Activated gamma-delta T cell treated with anti-CD3 and anti-CD28 coated beads, Interleukin-2, amount 50 U/mL, for 16 hours (primary cell): ENCODE measurements around the gene ZNF236.

Experiments
- DNase-seq: peaks from one replicate; pipeline ENCODE4 v3.0.0-alpha.2; 2020; ENCODE audit warnings: low read depth

The ZNF236 gene

GRCh38 chr18:76973520-76974266 is 151.3 kb downstream of the ZNF236 start:
- DNase-seq = no peak

DNA sequence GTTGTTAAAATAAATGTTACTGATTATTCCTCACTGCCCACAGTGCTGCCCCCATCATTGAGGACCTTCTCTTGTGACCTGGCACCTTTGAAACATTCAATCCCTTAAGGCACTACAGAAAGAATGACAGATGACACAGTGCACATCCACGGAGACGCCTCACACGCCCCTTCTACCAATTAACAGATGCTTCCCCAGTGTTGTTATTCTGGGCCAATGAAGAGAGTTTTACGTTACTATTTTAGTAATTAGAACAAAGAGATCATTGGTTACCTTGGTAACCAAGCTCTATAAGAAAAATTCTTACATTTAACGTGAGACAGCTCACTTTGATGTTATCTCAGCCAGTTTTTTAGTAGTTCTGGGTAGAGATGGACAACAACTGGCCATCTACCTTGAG is 152.0 kb downstream of the ZNF236 start:
- no peak for DNase-seq

DNA sequence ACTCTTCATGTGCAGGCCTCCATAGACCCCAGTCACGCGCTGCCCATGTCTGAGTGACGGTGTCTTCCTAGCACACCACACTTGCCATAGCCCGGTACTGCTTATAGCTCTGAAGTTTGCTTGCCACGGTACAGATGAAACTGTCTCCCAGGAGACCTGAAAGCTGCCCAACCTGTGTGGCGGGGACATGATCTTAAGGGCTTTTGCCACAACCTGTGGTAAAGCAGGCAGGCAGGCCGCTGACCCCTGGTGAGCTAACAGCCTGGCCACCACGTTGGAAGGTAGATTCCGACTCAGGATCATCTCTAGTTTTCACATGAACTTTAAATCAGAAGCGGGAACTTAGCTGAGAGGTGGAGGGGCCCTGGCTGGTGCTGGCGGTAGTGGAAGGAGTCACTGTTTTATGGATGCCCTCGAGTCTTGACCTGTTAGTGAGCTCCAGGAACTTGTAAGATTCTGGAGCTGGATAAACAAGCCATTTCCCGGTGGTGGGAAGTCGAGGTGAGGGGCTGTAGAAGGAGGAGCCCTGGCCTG is 153.3 kb downstream of the ZNF236 start:
- no peak for DNase-seq

GRCh38 chr18:76977108-76977621 is 154.8 kb downstream of the ZNF236 start:
- DNase-seq = no peak

DNA sequence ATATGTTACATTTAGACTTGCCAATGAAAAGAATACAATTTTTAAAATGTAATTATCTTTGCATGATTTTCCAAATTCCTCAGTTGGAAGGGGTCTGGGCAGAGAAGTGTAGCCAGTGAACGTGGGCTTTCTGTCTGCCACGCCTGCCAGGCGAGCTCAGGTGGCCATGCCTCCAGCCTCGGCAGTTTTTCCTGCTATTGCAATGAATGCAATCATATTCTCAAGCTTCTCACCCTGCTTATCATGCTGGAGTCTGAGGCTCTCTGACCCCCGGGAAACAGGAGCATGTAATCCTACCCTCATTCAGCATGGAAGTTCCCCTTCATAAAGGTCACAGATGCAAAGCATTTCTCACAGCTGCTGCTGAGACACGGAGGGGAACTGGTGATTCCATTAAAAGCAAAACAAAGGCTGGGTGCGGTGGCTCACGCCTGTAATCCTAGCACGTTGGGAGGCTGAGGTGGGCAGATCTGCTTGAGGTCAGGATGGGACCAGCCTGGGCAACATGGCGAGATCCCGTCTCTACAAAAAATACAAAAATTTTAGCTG is 155.4 kb downstream of the ZNF236 start:
- no peak for DNase-seq

DNA sequence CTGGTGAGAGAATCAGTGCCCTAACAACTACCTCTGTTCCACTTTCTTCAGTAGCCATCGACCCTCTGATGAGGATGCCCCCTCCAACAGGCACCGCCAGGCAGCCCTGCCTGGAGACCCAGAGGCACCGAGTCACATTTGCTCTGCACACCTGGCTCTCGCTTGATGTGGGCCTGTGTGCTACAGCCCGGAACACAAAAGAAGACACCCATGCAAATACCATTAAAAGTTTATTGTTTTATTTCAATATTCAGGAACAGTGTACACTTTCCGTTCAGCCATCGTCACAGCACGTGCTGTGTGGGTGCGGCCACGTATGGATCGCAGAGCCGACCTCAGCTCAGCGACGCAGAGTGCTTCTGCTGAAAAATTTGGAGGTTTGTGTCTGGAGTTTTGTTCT is 156.3 kb downstream of the ZNF236 start:
- DNase-seq = no peak

DNA sequence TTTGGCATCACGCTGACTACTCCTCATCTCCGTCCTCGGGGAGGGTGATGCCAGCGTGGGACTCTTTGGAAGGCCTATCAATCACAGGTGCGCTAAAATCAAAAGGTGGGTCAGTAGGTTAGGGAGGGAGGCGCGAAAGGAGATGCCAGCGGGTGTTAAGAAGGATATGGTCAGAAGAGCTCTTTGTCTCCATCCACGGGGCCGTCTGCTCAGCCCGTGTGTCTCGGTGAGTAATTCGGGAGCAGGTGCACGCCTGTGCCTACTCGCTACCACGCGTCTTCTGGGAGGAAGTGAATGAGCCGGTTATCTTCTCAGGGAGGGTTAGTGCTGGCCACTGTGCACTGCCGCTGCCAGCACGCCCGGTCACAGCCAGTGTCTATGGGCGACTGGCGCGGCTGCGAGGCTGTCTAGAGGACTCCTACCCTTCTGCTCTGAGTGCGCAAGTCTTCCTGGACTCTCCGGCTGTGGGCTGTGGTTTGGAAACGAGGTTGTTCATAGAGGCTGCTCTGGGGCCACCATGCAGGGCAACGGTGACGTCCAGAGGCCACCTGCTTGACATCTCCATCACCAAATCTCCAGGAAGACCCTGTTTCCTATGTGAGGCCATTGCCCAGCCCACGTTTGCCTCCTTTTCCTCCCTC is 156.9 kb downstream of the ZNF236 start:
- no peak for DNase-seq

DNA sequence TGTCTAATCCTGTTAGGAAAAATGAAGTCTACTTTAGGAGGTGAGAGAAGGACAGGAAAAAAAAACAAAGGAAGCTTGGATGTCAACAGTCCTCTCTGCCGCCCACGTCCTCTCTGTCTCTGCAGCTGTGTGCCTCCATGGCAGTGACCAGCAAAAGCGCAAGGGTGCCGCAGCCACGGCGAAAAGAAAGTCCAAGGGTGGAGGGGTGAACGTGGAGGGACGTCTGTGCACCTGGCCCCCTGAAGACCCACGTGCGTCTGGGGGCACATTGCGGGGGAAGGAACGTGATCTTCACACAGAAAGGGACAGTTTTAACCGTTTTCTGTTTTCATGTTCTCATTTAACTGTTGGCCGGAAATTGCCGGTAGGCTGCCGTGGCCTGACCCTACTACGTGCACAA is 157.5 kb downstream of the ZNF236 start:
- DNase-seq = no peak

DNA sequence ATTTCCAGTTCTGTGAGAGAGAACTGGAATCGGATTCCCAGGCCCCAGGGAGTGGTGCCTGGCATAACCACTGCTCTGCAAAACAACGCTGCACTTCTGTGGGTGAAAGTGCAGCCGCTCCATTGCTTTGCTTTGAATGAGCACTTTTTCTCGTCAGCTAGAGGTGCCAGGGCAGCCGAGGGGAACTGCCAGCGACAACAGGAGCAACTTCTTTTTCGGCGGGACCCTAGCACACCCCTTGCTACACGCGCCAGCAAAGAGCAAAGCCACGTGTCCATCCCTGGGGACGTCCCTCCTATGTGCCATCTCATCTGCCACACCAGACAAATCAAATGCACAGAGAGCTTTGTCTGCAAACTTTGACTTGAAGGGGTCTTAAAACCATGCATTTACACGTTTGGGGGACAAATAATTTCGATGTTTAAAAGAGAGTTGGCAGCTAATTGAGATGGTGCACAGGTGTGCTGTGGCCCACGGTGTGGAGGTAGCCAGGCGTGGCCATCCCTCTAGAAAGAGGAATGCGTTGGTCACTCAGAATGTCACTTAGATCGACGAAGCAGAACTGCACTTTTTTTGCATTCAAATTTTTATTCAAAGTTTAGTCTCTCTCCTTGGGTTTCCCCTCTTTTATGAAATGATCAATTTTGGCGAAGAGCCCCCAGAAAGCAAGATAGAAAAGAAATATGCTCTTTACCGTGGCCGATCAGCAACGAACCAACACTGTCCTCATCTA is 158.5 kb downstream of the ZNF236 start:
- DNase-seq = no peak

GRCh38 chr18:76981396-76981968 is 159.1 kb downstream of the ZNF236 start:
- DNase-seq = no peak

DNA sequence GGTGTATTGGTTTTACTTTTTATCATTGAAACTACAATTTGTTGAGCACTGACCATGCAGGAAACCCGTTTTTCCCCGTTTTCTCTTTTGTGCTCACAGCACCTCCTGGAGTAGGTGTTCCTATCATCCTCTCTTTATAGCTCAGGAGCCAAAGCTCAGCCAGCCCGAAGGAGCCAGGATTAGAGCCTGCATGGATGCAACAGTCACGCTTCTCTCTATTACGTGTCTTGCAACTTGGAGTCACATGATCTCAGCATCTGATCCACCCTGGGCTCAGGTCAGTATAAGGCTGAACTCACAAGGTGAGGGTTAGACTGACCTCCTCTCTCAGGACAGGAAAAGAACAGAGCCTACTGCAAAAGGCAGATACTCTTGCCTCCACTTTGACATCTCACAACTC is 159.7 kb downstream of the ZNF236 start:
- no peak for DNase-seq

DNA sequence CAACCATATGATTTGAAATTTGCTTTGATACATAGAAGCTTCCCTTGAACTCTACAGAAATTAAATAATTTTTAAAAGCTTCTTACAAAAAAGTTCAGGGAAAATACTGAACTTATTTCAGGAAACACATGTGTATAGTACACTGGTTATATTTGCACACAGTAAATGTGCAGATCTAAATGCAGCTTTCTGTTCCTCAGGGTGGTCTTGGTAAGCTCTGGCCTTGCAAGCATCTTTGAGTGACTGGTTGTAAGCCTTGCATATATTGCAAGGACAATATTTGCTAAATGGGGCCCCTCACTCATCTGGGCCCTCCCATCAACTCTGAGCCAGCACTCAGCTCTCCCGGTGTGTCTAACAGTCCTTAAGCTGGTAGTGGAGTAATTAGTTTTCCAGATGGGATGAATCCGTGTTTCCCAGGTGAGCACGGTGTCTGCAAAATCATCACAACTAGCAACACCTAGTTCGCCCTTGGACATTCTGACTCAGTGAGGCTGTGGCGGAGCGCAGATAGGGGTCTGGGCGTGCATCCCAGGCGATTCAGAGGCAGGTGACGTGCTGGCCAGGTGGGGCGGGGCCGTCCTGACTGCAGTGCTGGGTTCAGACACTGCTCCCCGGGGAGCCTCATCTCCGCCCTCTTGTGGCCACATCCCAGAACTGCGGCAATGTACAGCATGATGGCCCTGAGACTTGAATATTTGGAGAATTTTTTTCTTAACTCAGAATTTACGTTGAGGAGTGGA is 160.7 kb downstream of the ZNF236 start:
- DNase-seq = peak; percentile 77

GRCh38 chr18:76983613-76984051 is 161.3 kb downstream of the ZNF236 start:
- DNase-seq = no peak

GRCh38 chr18:76984193-76985155 is 162.1 kb downstream of the ZNF236 start:
- DNase-seq = no peak

DNA sequence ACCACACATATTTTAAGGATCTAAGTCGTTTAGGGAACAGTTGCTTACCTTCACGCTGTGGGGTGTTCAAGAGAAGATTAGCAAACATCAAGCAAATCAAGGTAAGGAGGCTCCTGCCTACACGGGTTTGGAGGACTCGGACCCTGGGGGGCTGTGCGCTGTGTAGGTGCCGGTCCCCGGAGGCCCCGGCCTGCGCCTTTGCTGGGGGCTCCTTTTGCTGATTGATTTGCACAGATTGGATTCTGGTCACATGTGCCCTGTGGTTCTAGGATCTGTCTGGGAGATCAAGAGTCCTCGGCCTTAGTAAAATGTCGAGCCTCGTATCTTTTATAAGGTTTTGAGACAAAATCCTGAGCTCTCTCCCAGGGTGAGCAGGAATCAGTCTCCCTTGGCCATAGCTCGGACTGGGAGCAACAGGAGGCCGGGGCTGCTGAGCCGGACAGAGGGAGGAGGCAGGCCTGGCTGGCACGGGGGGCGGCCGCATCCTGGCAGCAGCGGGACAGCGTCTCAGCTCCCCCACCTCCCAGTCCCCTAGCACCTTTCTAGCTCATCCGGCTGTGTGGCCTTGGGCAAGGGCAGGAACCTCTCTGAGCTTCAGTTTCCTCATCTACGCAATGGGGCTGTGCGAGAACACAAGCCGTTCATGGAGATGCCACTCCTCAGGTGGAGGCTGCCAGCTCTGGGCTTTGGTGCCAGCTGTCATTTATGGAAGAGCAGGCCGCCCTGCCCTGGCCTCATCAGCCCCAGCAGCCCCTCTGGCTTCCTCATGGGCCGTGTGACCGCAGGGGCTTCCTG is 163.0 kb downstream of the ZNF236 start:
- DNase-seq = no peak

GRCh38 chr18:76985951-76986236 is 163.5 kb downstream of the ZNF236 start:
- DNase-seq = no peak

GRCh38 chr18:76986406-76986805 is 164.0 kb downstream of the ZNF236 start:
- DNase-seq = no peak

DNA sequence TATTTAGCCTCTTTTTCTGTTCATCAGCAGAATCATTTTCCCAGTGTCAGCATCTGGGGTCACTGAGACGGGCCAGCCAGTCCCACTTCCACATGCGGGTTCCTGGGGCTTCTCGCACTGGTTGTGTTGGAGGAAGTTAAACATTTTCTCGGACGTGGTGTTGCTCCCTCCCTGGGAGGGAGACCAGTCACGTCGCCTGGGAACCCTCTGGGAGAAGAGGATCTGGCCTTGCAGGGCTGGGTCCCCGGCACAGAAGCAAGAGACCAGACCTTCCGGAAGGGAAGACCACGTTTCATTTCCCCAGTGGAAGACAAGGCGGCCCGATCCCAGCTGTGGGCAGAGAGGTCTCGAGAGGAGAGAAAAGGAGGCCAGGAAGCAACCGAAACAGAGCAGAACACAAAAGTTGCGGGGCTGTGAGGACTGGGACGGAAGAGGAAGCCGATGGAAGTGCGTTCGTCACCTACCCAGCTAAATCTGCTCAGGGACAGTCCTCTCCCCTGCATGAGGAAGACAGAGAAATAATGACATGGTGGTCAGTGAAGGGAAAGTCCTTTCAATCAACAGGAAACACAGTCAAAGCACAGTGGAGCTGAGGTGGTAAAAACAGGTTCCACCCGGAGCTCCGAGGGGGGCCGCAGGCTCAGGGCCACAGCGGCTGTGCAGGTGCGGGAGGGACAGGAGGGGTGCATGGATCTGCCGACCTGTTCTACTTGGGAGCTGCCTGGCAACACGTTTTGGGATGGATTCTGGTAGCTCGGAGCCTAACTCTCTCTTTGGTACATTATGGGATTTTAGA is 165.9 kb downstream of the ZNF236 start:
- DNase-seq = no peak
